Parathyroid adenoma (tissue), 2 donors: ENCODE data around the gene PSENEN.

Source experiments
- H2AFZ ChIP-seq: fragments of 300-600 bp; sonication (generic); one replicate; pipeline ENCODE4 v1.7.0; 2017; ENCODE audit warnings: antibody characterized with exemption, mild to moderate bottlenecking
- H3K27ac ChIP-seq: fragments of 300-600 bp; sonication (generic); one replicate; pipeline ENCODE4 v1.7.0; 2017
- H3K27me3 ChIP-seq: fragments of 300-600 bp; sonication (generic); one replicate; pipeline ENCODE4 v1.7.0; 2017; ENCODE audit warnings: low read length; ENCODE audit not compliant: control insufficient read depth, insufficient read depth
- H3K36me3 ChIP-seq: fragments of 300-600 bp; sonication (generic); one replicate; pipeline ENCODE4 v1.7.0; 2017; ENCODE audit warnings: low read length; ENCODE audit not compliant: control insufficient read depth, insufficient read depth
- H3K4me1 ChIP-seq: fragments of 300-600 bp; sonication (generic); one replicate; pipeline ENCODE4 v1.7.0; 2017; ENCODE audit warnings: control low read depth
- H3K4me2 ChIP-seq: fragments of 300-600 bp; sonication (generic); one replicate; pipeline ENCODE4 v1.7.0; 2017; ENCODE audit warnings: low read length
- H3K4me3 ChIP-seq: fragments of 300-600 bp; sonication (generic); one replicate; pipeline ENCODE4 v1.7.0; 2017; ENCODE audit warnings: low read depth, low read length
- H3K79me2 ChIP-seq: fragments of 300-600 bp; sonication (generic); one replicate; pipeline ENCODE4 v1.7.0; 2017; ENCODE audit warnings: control low read depth
- H3K9ac ChIP-seq: fragments of 300-600 bp; sonication (generic); one replicate; pipeline ENCODE4 v1.7.0; 2017; ENCODE audit warnings: mild to moderate bottlenecking
- H3K9me3 ChIP-seq: fragments of 300-600 bp; sonication (generic); one replicate; pipeline ENCODE4 v1.7.0; 2017; ENCODE audit warnings: low read length; ENCODE audit not compliant: control insufficient read depth
- CTCF ChIP-seq: fragments of 300-600 bp; sonication (generic); IDR thresholded peaks from one replicate; pipeline ENCODE4 v1.7.0; 2017; ENCODE audit warnings: antibody characterized with exemption, mild to moderate bottlenecking
- donor health status: primary hyperparathyroidism.

PSENEN gene

GRCh38 chr19:35783469-35784434 is 38.3 kb downstream of the PSENEN start:
- H3K9ac ChIP-seq, result no peak overlapping the region
- no peak overlapping the region for H3K27ac ChIP-seq
- no peaks in the 10 kb centered on the region for H3K27me3 ChIP-seq
- H3K9me3 ChIP-seq, result no peaks in the 10 kb centered on the region
- no peaks in the 10 kb centered on the region for H3K79me2 ChIP-seq
- H2AFZ ChIP-seq, result no peak overlapping the region
- no peak overlapping the region for H3K4me2 ChIP-seq
- no peak for TF ChIP-seq CTCF
- H3K4me1 ChIP-seq, result no peaks in the 10 kb centered on the region
- no peak overlapping the region for H3K4me3 ChIP-seq
- no peaks in the 10 kb centered on the region for H3K36me3 ChIP-seq

GRCh38 chr19:35784503-35785338 is 39.3 kb downstream of the PSENEN start:
- H3K27me3 ChIP-seq, result no peaks in the 10 kb centered on the region
- no peaks in the 10 kb centered on the region for H3K9me3 ChIP-seq
- H3K9ac ChIP-seq, result no peak overlapping the region
- no peak overlapping the region for H3K27ac ChIP-seq
- H3K79me2 ChIP-seq, result no peaks in the 10 kb centered on the region
- no peak overlapping the region for H2AFZ ChIP-seq
- H3K4me3 ChIP-seq, result no peak overlapping the region
- no peaks in the 10 kb centered on the region for H3K36me3 ChIP-seq
- no peak for TF ChIP-seq CTCF
- no peak overlapping the region for H3K4me2 ChIP-seq
- no peaks in the 10 kb centered on the region for H3K4me1 ChIP-seq

GRCh38 chr19:35785339-35785627 is 39.8 kb downstream of the PSENEN start:
- no peak for TF ChIP-seq CTCF
- Histone ChIP-seq H3K4me2 (no peak overlapping the region), H2AFZ (no peak overlapping the region), H3K79me2 (no peaks in the 10 kb centered on the region), H3K4me1 (no peaks in the 10 kb centered on the region), H3K4me3 (no peak overlapping the region), H3K36me3 (no peaks in the 10 kb centered on the region), H3K9me3 (no peaks in the 10 kb centered on the region), H3K9ac (no peak overlapping the region), H3K27ac (no peak overlapping the region), H3K27me3 (no peaks in the 10 kb centered on the region)

GRCh38 chr19:35786299-35787160 is 41.1 kb downstream of the PSENEN start:
- H3K9ac ChIP-seq, result no peak overlapping the region
- no peaks in the 10 kb centered on the region for H3K79me2 ChIP-seq
- no peaks in the 10 kb centered on the region for H3K36me3 ChIP-seq
- no peak overlapping the region for H3K4me2 ChIP-seq
- TF ChIP-seq CTCF, result no peak
- H3K27ac ChIP-seq, result no peak overlapping the region
- no peak overlapping the region for H2AFZ ChIP-seq
- H3K9me3 ChIP-seq, result no peaks in the 10 kb centered on the region
- no peak overlapping the region for H3K4me3 ChIP-seq
- H3K4me1 ChIP-seq, result no peaks in the 10 kb centered on the region
- no peaks in the 10 kb centered on the region for H3K27me3 ChIP-seq
